Suprapubic skin (tissue), 3 donors: Measurements from ENCODE around the gene SDHAF1.

Experiments used
- EP300 ChIP-seq: sonication (generic); formaldehyde crosslinking; IDR thresholded peaks from one replicate; pipeline ENCODE4 v1.6.1; 2017; ENCODE audit warnings: antibody characterized with exemption
- POLR2A ChIP-seq, 2 donors: fragments of 450-650 bp; IDR thresholded peaks; one replicate each; pipeline ENCODE4 v1.6.1; 2017; ENCODE audit warnings: antibody characterized with exemption in 2 of 2, mild to moderate bottlenecking in 2 of 2, moderate library complexity in 2 of 2
- TF ChIP-seq, protein P1 (sequence below), 2 donors: fragments of 200-600 bp in 1 of 2; fragments of 450-650 bp in 1 of 2; sonication (generic) in 1 of 2; IDR thresholded peaks; one replicate each; pipeline ENCODE4 v1.5.1; 2016 to 2019; ENCODE audit warnings: antibody characterized with exemption in 2 of 2, mild to moderate bottlenecking in 1 of 2, moderate library complexity in 1 of 2

GRCh38 chr19:35991731-35992450 is 3.1 kb upstream of the SDHAF1 start:
- TF ChIP-seq, protein P1, sequence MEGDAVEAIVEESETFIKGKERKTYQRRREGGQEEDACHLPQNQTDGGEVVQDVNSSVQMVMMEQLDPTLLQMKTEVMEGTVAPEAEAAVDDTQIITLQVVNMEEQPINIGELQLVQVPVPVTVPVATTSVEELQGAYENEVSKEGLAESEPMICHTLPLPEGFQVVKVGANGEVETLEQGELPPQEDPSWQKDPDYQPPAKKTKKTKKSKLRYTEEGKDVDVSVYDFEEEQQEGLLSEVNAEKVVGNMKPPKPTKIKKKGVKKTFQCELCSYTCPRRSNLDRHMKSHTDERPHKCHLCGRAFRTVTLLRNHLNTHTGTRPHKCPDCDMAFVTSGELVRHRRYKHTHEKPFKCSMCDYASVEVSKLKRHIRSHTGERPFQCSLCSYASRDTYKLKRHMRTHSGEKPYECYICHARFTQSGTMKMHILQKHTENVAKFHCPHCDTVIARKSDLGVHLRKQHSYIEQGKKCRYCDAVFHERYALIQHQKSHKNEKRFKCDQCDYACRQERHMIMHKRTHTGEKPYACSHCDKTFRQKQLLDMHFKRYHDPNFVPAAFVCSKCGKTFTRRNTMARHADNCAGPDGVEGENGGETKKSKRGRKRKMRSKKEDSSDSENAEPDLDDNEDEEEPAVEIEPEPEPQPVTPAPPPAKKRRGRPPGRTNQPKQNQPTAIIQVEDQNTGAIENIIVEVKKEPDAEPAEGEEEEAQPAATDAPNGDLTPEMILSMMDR (IDR thresholded peaks at IDR 0.05), result no peak
- TF ChIP-seq EP300 (no peak), POLR2A (IDR thresholded peaks at IDR 0.05) (no peak)
